ENCODE measurements around the gene ZCCHC13. TPM values are rescaled to one million over a fixed set of nuclear protein-coding genes. Genes with fewer than 3 reads are reported as not detected.

Gene ZCCHC13
- total and polyA plus RNA-seq, 2 donors (not counting 3 experiments of a cell fraction or from before 2014, with no cell fraction given), result not detected

GRCh38 chrX:74277846-74278245 lies 26.1 kb upstream of the ZCCHC13 start:
- no peaks in the 10 kb centered on the region for H3K4me1 ChIP-seq (ENCODE audit: control insufficient read depth, extremely low read depth, insufficient read depth, low read length)
- POLR2A ChIA-PET, result no interaction called here
- FAIRE-seq, result no peak

More at GRCh38 chrX:74277846-74278245, 26.1 kb upstream of the ZCCHC13 start:
- Histone ChIP-seq H3K4me2 (ENCODE audit: insufficient read depth, low read length) (no peak overlapping the region), H3K36me3 (ENCODE audit: control insufficient read depth in 2 of 2, extremely low read depth in 1 of 2, insufficient read depth in 2 of 2, low read length in 2 of 2) (peaks cover 9 to 10% of the 10 kb centered on the region in 2 experiments), H4K20me1 (replicated peaks; ENCODE audit: control insufficient read depth, extremely low read depth, insufficient read depth, low read length) (no peaks in the 10 kb centered on the region), H3K9ac (replicated peaks; ENCODE audit: extremely low read depth, insufficient read depth, low read length) (no peak overlapping the region), H3K79me2 (ENCODE audit: control insufficient read depth, insufficient read depth, low read length) (peaks cover 13% of the 10 kb centered on the region), H3K9me3 (replicated peaks; ENCODE audit: control insufficient read depth, insufficient read depth, low read length) (no peaks in the 10 kb centered on the region), H3K27ac (ENCODE audit: insufficient read depth, low read depth, low read length) (no peak overlapping the region), H3K9me1 (replicated peaks; ENCODE audit: control insufficient read depth, extremely low read depth, insufficient read depth, low read length) (no peaks in the 10 kb centered on the region), H2AFZ (ENCODE audit: low read depth, low read length) (no peak overlapping the region), H3K27me3 (ENCODE audit: control insufficient read depth in 2 of 2, insufficient read depth in 2 of 2, low read length in 2 of 2) (no peaks in the 10 kb centered on the region), H3K4me3 (replicated peaks in 1 of 3; ENCODE audit: insufficient read depth in 1 of 3, low read depth in 1 of 3, low read length in 3 of 3) (no peak overlapping the region)
- TF ChIP-seq CTCF (IDR thresholded peaks at IDR 0.05; ENCODE audit: extremely low read depth in 1 of 2, insufficient read depth in 1 of 2, low read depth in 1 of 2, low read length in 2 of 2) (no peak), POLR2A (IDR thresholded peaks at IDR 0.05; ENCODE audit: low read depth, low read length) (no peak), EZH2 (IDR thresholded peaks at IDR 0.05; ENCODE audit: borderline replicate concordance, low read depth, low read length, severe bottlenecking) (no peak), JUN (IDR thresholded peaks at IDR 0.05; ENCODE audit: borderline replicate concordance, insufficient read depth, insufficient read length, low read depth) (no peak), MAX (IDR thresholded peaks at IDR 0.05; ENCODE audit: insufficient read depth, insufficient read length) (no peak), GATA2 (IDR thresholded peaks at IDR 0.05; ENCODE audit: insufficient read depth, insufficient read length, low read depth, low read length) (no peak), MYC (IDR thresholded peaks at IDR 0.05; ENCODE audit: low read depth, low read length) (no peak), POLR2AphosphoS5 (IDR thresholded peaks at IDR 0.05; ENCODE audit: insufficient read depth, low read depth, low read length) (no peak), FOS (IDR thresholded peaks at IDR 0.05; ENCODE audit: borderline replicate concordance, insufficient read depth, low read length) (no peak)
- BruUV-seq (replicated peaks), result no TSS peak
- intact Hi-C loops (cut with micrococcal nuclease) (no loop called here), dilution Hi-C loops (cut with MboI; ENCODE audit: extremely low pct_ligation_motif_present, low sequenced_read_pairs) (no loop called here)
- CTCF ChIA-PET, result no interaction called here
- DNase-seq (ENCODE audit: low read depth, low spot score), result no peak

Data from endothelial cell of umbilical vein (primary cell).